HG03575 (cell line): ENCODE results near the gene ACOD1.
"Not testable (repeated sequence)": the region's sequence is repeated elsewhere in the genome, so short reads cannot be mapped to it uniquely, and the experiment has no call there.

Experiments used
- ATAC-seq: cut with Tn5 transposase; IDR thresholded peaks from one replicate; pipeline ENCODE4 v1.9.1; 2021; ENCODE audit not compliant: unreplicated experiment, insufficient number of reproducible peaks, low FRiP score; ENCODE audit errors: extremely low read depth

ACOD1 gene

DNA sequence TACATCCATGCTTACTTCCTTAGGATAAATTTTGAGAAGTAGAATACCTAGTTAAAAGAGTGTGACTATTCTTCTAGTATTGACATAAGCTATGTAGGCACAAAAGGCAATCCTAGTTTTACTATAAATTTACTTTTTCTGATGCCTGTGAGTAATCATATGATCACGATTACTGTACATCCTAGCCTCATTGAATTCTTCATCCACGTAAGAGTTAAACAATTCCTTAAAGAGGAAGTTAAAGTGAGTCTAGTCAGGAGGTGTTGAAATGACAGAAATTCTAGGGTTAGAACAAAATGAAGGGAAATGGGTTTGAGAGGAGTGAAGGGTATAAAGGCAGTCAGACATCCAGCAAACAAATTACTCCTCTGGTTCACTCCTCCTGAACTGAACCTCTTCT, at the start of gene ACOD1:
Gene ACOD1 (plus strand): TSS at position 363 of the 400 bp plus-strand sequence. CDS start 48 bp downstream, outside the sequence.
- ATAC-seq: no peak

DNA sequence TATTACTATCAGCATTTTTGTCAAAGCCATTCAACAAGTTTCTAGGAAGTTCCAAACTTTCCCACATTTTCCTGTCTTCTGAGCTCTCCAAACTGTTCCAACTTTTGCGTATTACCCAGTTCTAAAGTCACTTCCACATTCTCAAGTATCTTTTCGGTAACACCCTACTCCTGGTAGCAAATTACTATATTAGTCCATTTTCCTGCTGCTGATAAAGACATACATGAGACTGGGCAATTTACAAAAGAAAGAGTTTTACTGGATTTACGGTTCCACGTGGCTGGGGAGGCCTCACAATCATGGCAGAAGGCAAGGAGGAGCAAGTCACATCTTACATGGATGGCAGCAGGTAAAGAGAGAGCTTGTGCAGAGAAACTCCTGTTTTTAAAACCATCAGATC, 49.2 kb upstream of the ACOD1 start:
- ATAC-seq: not testable (repeated sequence)

DNA sequence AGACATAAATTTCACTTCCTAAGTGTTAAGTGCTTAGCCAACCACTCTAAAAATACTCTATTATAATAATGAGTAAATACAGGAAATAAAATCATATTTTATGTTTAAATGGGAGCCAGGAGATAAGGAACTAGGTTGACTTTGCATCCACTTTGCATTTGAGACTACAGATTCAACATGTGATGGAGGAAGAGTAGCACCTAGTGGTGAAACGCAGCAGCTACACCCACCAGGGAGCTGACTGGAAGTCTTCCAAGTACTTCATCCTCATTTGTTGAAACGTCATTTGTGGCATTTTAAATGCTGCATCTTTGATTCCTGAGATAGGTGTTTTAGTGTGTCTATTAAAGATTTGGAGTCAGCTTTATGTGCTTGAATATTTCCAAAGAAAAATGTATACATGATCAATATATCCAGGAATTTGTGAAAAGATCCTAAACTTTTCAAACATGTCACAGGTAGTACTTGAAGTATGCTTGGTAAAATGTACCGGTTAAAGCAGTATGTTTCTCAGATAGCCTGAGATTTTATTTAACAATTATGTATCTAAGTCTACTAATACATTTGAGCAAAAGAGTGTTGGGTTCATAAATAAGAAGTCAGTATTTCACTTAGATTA, 44.7 kb upstream of the ACOD1 start:
- peak; percentile 86 for ATAC-seq

DNA sequence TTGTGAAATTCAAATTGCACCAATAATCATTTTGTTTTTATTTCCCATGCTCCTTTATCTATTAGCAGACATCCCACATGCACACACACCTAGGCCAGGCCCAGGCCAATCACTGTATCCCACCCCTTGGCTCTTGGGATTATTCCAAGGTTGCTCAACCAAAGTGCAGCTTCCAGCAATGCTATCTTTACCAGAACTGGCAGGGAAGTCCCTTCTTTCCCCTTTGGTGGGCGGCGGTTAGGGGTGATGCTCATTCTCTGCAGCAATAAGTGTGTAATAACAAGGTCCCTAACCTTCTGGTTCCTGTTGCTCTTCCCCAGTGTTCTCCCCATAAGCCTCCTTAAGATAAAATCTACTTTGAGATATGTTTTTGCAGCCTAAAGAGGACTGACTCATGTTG, 43.8 kb upstream of the ACOD1 start:
- ATAC-seq: no peak

DNA sequence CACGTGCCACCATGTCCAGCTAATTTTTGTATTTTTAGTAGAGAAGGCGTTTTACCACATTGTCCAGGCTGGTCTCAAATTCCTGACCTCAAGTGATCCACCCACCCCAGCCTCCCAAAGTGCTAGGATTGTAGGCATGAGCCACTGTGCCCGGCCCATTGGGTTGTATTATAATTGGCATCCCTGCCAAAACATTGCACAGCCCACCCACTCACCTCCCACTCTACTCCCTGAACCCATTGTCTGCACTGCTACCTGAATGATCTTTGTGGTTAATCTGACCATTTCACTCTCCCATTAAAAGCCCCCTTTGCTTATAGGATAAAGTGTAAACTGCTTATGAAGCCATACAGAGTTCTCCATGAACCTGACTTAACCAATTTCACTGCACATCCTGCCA, 35.8 kb upstream of the ACOD1 start:
- no peak for ATAC-seq

DNA sequence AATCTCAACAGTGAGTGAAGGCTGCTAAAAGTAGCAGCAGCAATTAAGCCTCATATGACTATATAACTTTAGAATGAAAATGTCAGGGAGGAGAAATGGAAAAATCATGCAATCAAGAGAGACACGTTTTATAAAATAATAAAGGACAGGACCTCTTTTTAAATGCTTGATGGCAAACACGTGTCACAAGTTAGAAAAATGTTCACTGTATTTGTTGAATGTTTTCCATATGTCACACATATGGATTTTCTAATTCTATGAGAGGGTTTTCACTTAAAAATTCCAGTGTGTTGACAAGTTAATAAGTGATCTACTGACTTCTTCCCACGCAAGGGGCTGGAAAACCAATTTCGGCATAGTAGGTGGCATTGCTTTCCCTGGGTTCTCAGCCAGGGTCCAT, 34.4 kb upstream of the ACOD1 start:
- ATAC-seq: no peak

DNA sequence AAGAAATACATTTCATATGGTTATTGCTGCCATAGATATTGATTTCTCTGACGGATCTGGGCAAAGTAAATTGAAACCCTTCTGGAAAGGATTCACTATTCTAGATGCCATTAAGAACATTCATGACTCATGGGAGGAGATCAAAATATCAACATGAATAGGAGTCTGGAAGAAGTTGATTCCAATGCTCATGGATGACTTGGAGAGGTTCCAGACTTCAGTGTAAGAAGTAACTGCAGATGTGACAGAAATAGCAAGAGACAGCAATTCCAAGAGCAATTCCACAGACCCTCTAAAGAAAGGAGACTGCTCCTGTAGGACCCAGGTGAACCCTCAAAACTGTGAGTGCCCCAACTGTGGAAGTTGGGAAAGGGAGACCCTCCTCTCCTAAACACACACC, 31.2 kb upstream of the ACOD1 start:
- no peak for ATAC-seq

DNA sequence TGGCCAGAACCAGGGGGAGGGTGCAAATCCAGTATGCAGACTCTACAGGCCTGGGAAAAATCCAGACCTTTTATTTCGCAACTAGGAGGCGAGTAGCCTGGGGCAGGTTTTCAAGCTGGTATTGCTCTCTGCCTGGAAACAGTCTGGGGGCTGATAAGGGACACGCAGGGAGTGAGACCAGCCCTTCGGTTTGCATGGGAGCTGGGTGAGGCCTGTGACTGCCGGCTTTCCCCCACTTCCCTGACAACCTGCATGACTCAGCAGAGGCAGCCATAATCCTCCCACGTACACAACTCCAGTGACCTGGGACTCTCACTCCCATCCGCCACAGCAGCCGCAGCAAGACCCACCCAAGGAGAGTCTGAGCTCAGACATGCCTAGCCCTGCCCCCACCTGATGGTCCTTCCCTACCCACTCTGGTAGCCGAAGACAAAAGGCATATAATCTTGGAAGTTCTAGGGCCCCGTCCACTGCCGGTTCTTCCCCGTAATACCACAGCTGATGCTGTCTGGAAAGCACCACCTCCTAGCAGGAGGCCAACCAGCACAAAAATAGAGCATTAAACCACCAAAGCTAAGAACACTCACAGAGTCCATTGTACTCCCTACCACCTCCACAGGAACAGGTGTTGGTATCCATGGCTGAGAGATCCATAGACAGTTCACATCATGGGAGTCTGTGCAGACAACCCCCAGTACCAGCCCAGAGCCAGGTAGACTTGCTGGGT, 30.4 kb upstream of the ACOD1 start:
- ATAC-seq: not testable (repeated sequence)

DNA sequence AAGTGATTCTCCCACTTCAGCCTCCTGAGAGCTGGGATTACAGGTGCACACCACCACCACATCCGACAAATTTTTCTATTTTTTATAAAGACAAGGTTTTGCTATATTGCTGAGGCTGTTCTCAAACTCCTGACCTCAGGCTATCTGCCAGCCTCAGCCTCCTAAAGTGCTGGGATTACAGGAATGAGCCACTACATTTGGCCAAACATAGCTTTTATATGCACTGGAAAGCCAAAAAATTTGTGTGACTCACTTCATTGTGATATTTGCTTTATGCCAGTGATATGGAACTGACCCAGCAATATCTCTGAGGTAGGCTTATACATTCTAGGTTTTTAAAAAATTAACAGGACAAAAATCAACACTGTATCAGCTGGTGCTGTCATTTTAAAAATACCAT, 26.8 kb upstream of the ACOD1 start:
- ATAC-seq: no peak

DNA sequence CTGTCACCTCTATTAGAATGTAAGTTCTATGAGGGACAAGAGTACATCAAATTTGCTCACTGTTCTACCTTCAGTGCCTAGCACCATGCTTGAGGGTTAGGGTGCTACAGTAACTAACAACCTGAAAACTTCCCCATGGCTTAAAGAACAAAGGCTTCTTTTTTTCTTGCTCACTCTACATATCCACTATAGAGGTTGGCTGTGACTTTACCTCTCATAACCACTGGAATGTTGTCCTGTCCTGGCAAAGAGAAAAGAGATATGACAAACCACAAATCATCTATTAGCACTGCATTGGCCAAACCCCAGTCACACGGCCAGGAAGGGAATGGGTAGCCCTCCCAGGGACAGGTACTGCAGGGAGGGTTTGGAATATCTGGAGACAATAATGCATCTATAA, 23.2 kb upstream of the ACOD1 start:
- ATAC-seq: no peak

DNA sequence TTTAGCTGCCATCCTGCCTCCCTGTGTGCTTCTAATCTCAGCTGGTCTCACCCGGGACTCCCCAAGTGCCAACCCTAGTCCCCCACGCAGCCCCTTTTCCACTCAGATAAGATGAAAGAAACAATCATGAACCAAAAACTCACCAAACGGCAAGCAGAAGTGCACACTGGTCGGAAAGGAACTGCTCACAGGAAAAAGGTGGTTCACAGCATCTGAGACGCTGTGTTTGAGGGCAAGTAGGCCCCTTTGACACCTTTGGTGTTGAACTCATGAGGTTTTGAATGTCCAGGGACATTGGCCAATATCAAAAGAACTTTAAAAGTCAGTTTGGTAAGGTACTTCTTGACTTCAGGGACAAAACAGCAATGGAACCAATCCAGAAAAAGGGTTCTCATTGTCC, 20.4 kb upstream of the ACOD1 start:
- ATAC-seq: no peak

DNA sequence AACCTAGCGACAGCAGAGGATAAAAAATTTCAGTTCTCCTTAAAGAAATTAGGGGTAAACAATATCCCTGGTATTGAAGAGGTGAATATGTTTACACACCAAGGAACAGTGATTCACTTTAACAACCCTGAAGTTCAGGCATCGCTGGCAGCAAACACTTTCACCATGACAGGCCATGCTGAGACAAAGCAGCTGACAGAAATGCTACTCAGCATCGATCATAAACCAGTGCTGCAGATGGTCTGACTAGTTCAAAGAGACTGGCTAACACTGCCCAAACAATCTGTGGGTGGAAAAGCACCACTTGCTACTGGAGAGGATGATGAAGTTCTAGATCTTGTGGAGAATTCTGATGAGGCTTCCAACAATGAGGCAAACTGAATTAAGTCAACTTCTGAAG, 19.9 kb upstream of the ACOD1 start:
- no peak for ATAC-seq

DNA sequence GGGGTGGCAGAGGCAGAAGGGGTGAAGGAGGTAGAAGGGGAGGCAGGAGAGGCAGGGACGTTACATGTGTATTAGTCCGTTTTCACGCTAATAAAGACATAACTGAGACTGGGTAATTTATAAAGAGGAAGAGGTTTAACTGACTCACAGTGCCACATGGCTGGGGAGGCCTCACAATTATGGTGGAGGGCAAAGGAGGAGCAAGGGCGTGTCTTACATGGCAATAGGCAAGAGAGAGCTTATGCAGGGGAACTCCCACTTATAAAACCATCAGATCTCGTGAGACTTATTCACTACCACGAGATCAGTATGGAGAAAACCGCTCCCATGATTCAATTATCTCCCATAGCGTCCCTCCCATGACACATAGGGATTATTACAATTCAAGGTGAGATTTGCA, 19.0 kb upstream of the ACOD1 start:
- no peak for ATAC-seq

DNA sequence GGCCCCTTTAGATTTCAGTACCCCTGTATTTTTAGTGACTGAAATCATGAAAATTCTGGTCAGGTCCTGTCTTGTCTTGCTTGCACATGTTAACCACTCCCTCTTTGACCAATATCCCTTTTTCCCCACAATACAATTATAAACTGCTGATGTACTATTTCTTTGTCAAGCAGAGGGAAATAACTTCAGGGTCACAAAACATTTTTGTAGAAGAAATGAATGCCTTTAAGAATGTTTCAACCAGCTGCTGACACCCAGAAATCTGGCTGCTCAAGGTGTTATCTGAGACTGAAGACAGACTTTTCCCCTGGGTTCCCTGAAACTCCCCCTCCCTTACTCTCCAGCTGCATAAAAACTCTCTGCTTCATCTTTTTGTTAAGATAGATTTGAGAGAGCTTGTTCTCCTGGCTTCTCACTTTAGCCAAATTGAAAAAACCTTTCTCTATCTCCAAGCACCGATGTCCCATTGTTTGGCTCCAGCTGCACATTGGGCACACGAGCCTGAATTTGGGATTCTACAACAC, 18.4 kb upstream of the ACOD1 start:
- ATAC-seq: no peak

DNA sequence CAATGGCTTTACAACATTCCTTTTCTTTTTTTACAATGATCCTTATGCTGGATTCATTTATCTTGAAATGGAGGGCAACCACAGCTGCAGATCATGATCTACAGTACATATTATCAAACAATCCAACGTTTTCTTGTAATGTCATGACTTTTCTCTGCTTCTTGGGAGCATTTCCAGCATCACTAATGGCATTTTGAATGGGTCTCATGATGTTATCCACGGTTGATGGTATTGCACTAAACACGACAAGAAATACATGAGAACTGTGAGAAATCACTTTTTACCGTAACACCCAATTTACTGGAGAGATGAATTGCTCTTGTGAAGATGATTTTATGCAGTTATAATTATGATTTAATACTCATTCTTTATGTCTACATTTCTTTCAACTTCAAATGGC, 16.2 kb upstream of the ACOD1 start:
- ATAC-seq: no peak

DNA sequence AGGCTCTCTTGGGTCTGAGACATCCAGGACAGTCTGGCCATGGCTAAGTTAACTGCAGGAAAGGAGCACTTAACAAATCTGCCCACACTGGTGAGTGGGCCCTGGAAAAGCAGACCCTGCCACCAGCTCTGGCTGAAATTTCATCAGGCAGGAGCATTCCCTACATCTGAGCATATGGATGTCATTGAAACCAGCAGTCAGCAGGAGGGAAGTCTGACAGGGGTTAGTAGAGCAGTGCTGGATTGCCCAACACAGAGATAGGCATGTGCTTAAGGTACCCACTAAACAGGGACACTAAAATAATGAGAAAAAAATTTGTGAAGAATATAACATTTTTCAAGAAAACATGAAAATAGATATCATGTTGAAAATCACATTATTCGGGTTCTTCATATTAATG, 13.6 kb upstream of the ACOD1 start:
- no peak for ATAC-seq

DNA sequence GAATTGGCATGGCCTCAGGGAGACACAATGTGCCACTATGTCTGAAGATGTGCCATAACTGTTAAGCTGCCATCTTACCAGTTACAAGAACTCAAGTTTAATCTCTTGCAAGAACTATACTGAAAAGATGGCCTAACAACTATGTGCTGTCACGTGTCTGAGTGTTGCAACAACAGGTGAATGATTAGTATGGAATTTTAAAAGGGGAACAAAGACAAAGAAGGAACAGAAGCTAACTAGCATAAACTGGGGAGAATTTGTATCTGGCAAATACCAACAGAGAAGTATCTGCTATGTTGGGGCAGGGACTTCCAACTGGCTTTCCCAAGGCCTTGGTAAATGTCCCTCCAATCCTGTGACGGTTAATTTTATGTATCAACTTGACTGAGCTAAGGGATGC, 11.5 kb upstream of the ACOD1 start:
- ATAC-seq: no peak

DNA sequence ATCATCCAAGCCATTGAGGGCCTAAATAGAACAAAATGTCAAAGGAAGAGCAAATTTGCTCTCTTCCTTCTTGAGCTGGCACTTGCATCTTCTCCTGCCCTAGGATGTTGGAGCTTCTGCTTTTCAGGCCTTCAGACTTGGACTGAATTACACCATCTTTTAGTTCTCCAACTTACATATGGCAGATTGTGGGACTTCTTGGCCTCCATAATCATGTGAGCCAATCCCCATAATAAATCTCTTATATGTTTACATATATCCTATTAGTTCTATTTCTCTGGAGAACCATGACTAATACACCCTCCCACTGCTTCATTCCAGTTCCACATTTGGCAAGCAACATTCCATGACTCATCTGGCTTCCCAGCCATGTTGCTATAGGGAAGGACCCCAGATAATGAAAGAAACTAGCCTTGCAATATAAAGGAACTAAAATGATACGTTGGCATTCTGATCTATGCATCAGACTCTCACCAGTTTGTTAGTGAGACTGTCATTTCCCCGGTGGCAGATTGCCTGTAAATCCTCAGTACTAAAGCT, 11.0 kb upstream of the ACOD1 start:
- no peak for ATAC-seq

DNA sequence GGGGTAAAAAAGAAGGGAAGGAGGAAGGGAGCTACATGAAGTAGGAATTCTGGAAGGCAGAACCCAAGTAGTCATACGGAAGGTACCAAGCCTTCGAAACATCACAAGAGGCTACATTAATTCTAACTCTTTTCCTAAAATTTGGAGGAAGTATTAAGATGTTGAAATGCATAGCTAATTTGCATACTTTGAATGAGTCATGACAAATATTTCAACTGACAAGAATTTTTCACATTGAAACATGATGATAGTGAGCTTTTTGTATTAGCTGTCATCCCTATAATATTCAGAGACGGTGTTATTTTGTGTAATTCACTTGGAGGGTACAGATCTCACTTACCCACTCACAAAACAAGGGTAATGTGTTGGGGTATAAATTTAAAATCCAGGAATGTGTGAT, 9.1 kb upstream of the ACOD1 start:
- ATAC-seq: no peak

DNA sequence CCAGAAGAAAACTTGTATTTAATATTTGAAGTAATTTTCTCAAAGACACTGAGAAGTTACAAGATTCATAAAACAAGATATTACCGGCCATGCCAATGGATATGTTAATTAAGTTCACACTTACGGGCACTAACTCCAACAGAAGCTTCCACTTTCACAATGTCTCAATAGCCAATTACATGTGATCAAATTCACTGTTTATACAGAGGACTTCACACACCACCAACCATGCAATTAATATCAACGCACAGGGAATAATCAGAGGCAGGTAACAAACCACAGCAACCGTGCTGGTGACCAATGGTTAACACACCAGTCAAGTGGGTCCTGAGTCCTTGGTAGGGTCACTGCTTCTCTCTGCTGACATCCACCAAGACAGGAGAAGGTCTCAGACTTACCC, 5.9 kb upstream of the ACOD1 start:
- no peak for ATAC-seq
